Measurements from ENCODE around the gene STMN3. TPM values are rescaled to one million over a fixed set of nuclear protein-coding genes. Genes with fewer than 3 reads are reported as not detected.

STMN3 gene
- total RNA-seq, 1 experiment from 2014 or later: 42.7 TPM

- CTCF ChIA-PET: interaction anchor here (0.6 kb wide), 1 partner anchor 346 kb away, joined by 9 read pairs; no protein-coding TSS in a partner anchor
- in situ Hi-C loops (cut with HindIII; ENCODE audit: low pct_unique_long_range_greater_than_20kb, low sequenced_read_pairs) (no loop called here), intact Hi-C loops (cut with micrococcal nuclease; ENCODE audit: unreplicated experiment) (no loop called here)
- Histone ChIP-seq H3K4me3 (ENCODE audit: low read depth in 2 of 2, low read length in 2 of 2) (peak overlapping the region; percentile 79 to 83), H3K27ac (ENCODE audit: low read length) (peak overlapping the region; percentile 65), H3K36me3 (ENCODE audit: control insufficient read depth, insufficient read depth, low read length) (no peaks in the 10 kb centered on the region), H3K4me1 (ENCODE audit: control insufficient read depth, insufficient read depth, low read length) (0 out of 2 replicates have a peak, but pooled peaks cover 2% of the 10 kb centered on the region), H3K27me3 (ENCODE audit: control insufficient read depth, insufficient read depth, low read length) (no peaks in the 10 kb centered on the region), H3K9me3 (ENCODE audit: control insufficient read depth, insufficient read depth, low read depth, low read length) (no peaks in the 10 kb centered on the region)
- POLR2A ChIA-PET: interaction anchor here (0.6 kb wide), 1 partner anchor 26 kb away, joined by 10 read pairs; no protein-coding TSS in a partner anchor
- TF ChIP-seq SIN3A (IDR thresholded peaks at IDR 0.05; ENCODE audit: borderline replicate concordance, insufficient read depth, low read depth, low read length) (peak; percentile 53; the same call in 1 of the 2 replicates), POLR2AphosphoS5 (IDR thresholded peaks at IDR 0.05; ENCODE audit: low read depth, low read length) (peak; percentile 75), CTCF (IDR thresholded peaks at IDR 0.05) (no peak), TCF7L2 (IDR thresholded peaks at IDR 0.05; ENCODE audit: low read depth, low read length) (no peak), REST (IDR thresholded peaks at IDR 0.05; ENCODE audit: insufficient read depth in 1 of 2, low read depth in 2 of 2, low read length in 1 of 2) (no peak)
- DNase-seq (ENCODE audit: low read depth, low spot score) (peak; percentile 43), ATAC-seq (peak; percentile 89)
- BruUV-seq (replicated peaks): no TSS peak
Measured at GRCh38 chr20:63627129-63627750, 26.0 kb downstream of the STMN3 start.

GRCh38 chr20:63626424-63627128, 26.6 kb downstream of the STMN3 start, which contains the start of gene GMEB2:
GMEB2 (minus strand) TSS chr20:63627101; CDS start chr20:63619397, 7,704 bp downstream.
- H3K36me3 ChIP-seq (ENCODE audit: control insufficient read depth, insufficient read depth, low read length): no peaks in the 10 kb centered on the region
- intact Hi-C loops (cut with micrococcal nuclease; ENCODE audit: unreplicated experiment): no loop called here
- in situ Hi-C loops (cut with HindIII; ENCODE audit: low pct_unique_long_range_greater_than_20kb, low sequenced_read_pairs): no loop called here
- peak; percentile 82 for ATAC-seq
- no peak for DNase-seq (ENCODE audit: low read depth, low spot score)
- no TSS peak for BruUV-seq (replicated peaks)
- CTCF ChIA-PET: no interaction called here
- H3K4me3 ChIP-seq (ENCODE audit: low read depth in 2 of 2, low read length in 2 of 2): peak within 1 kb of the TSS; percentile 79 to 83
- no peaks in the 10 kb centered on the region for H3K27me3 ChIP-seq (ENCODE audit: control insufficient read depth, insufficient read depth, low read length)
- POLR2A ChIA-PET: no interaction called here
- H3K4me1 ChIP-seq (ENCODE audit: control insufficient read depth, insufficient read depth, low read length): 0 out of 2 replicates have a peak, but pooled peaks cover 2% of the 10 kb centered on the region
- TF ChIP-seq POLR2AphosphoS5 (IDR thresholded peaks at IDR 0.05; ENCODE audit: low read depth, low read length) (peak; percentile 26; the same call in 1 of the 2 replicates), SIN3A (IDR thresholded peaks at IDR 0.05; ENCODE audit: borderline replicate concordance, insufficient read depth, low read depth, low read length) (no peak), TCF7L2 (IDR thresholded peaks at IDR 0.05; ENCODE audit: low read depth, low read length) (no peak)
- peak within 1 kb of the TSS; percentile 90 for H3K27ac ChIP-seq (ENCODE audit: low read length)
- no peaks in the 10 kb centered on the region for H3K9me3 ChIP-seq (ENCODE audit: control insufficient read depth, insufficient read depth, low read depth, low read length)
